Stimulated activated CD8-positive, alpha-beta memory T cell treated with anti-CD3 and anti-CD28 coated beads, Interleukin-4, amount 100 ng/mL, for 24 hours (primary cell): Measurements from ENCODE around the gene MICA.

ENCODE experiments used
- DNase-seq: peaks from one replicate; pipeline ENCODE4 v3.0.0-alpha.2; 2020; ENCODE audit warnings: low read depth

MICA gene

DNA sequence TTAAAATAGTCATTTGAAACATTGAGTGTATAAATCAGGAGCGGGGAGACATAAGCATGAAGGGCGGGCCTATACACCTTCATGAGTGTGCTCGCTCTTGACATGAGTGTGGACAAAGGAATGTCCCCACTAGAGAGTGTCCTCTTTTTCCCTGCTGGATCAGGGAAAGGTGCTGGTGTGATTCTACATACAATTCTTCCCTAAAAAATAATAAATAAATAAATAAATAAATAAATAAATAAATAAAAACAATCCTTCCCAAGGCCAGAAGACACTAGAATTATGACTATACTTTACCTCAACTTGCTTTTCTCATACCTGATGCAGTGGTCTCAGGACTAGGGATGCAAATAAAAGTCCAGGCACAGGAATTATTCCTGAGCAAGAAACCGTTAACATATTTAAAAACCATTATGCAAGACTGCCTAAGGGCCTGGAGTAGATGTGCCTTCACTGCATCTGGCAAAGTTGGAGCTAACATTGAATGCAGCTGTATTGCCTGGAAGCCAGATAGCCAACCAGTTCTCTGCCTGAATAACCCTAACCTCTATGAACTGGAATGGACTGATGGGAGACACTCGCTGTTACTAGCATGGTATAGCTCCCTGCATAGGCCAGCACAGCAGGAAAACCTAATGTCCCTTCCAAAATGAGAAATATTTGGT, 57.1 kb downstream of the MICA start:
- no peak for DNase-seq

DNA sequence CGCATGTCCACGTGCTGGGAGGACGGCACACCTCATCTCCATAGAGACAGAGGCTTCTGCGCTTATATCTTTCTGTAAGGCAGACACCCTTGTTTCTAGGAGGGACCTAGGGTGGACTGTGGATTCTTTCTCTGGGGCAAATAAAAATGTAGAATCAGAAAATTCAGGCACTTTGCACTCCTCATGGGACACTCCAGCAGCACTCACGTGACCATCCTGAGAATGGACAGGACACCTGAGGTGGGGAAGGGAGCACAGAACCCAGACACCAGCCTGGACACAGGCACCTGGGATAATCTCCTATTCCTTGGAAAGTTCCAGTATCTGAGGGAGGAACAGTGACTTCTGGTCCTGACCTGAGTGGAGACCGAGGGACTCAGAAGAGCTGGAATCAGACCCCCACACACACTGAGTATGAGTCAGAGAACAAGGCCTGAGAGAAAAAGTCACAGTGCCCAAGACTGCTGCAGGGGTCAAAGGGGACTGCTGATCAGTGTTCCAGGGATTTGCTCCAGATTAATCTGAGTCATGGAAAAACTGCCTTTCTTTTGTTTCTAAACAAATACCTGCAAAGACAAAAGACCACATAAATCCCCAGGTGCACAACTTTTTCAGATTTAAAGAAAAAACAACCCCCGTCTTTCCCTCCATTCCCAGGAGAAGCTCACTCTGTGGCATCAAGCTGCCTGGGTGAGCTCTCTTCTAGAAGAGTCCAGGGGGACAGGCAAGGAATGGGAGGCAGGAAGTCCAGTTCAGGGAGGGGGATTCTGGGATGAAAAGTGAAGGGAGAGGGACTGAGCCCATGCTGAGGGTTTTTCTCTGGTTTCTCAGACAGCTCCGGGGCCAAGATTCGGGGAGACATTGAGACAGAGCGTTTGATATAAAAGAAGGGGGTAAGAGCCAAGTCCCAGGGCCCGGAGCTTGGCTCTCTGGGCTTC, 58.9 kb downstream of the MICA start:
- DNase-seq: no peak

DNA sequence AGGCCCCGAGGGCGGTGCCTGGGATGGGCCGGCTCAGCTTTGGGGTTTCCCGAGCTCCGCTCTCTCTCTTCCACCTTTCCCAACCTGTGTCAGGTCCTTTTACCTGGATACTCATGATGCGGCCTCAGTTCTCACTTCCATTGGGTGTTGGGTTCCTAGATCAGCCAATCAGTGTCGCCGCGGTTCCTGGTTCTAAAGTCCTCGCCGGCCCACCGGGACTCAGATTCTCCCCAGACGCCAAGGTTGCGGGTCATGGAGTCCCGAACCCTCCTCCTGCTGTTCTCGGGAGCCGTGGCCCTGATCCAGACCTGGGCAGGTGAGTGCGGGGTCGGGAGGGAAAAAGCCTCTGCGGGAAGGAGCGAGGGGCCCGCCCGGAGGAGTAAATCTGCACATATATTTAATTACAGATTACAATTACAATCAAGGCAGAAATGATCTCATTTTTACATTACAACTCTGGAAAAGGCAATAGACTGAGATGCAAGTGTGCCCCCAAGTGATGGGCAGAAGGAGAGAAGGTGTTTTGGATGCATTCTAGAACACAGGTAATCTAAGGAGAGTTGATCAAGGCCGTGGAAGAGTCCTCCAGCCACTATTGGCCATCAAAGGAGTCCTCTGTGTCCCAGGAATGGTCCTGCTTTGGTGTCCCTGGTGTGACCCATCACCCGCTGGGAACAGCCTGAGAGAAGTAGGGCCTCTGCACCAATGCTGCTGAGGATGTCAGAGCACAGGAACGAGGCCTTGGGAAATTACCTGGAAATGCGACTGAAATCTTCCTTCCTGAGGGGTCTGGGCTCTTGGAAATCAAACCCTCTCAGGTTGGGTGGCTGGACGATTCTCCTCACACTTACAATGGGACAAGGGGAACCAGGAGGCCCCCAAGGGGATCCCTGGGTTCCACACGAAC, 59.8 kb downstream of the MICA start:
- DNase-seq: peak; percentile 71

DNA sequence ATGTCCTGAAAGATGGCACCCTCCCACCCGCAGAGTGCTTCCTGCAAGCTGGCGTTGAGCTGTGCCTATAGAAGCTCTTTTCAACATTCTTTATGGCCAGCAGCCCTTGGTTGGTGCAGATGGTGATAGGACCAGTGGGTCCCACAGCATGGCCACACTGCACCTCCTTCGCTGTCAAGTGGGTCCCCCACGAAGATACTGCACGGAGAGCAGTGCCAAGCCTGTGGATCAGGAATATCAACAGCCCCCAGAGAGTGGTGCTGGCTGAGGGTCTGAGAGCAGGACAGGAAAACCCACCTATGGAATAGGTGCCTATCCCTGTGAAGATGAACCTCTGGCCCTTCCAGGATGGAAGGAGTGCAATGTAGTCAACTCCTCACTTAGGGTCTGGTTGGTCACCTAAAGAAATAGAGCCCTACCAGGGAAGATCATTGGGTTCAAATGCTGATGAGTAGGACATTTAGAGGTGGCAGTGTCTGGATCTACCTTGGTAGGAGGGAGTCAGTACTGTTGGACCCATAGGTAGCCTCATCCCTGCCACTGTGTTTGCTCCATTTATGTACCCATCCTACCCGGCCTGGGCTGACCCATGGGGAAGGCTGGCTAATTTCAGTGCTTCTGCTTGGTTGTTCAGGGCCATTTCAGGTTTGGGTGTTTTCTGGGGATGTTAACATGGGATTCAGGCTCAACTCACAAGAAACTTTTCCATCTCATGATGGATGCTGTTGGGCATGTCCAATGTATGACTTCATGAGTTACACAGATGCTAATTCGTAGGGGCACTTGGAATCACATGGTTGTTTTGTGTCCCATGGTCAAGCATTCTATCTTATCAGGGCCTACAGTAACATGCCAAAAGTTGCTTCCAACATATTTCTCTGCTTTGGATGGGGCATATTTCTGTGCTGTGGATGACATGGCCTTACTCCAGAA, 61.1 kb downstream of the MICA start:
- no peak for DNase-seq
